HEK293 (cell line): ENCODE data around the gene AP2M1.

Experiments
- CTCF ChIP-seq: fragments of 450-650 bp; formaldehyde crosslinking; IDR thresholded peaks from 2 replicates; pipeline ENCODE4 v1.5.1; 2016; ENCODE audit warnings: missing biosample characterization, missing genetic modification characterization
- HOXD13 ChIP-seq: sonication (generic); formaldehyde crosslinking; IDR thresholded peaks from 2 replicates; pipeline ENCODE4 v1.8.0; 2022; ENCODE audit warnings: missing genetic modification reagents, borderline replicate concordance
- KLF7 ChIP-seq: fragments of 450-650 bp; formaldehyde crosslinking; IDR thresholded peaks from 2 replicates; pipeline ENCODE4 v1.5.1; 2016; ENCODE audit warnings: missing biosample characterization, missing genetic modification characterization, borderline replicate concordance
- RBAK ChIP-seq: fragments of 450-650 bp; formaldehyde crosslinking; IDR thresholded peaks from 2 replicates; pipeline ENCODE4 v1.5.1; 2016; ENCODE audit warnings: missing biosample characterization, missing genetic modification characterization
- TRIM28 ChIP-seq: IDR thresholded peaks from 2 replicates; pipeline ENCODE4 v1.6.1; 2011; ENCODE audit warnings: low read length, control low read depth, borderline replicate concordance
- ZBTB26 ChIP-seq: fragments of 450-650 bp; formaldehyde crosslinking; optimal IDR thresholded peaks from 2 replicates; pipeline ENCODE3; 2016; ENCODE audit warnings: missing biosample characterization, mild to moderate bottlenecking, missing genetic modification characterization
- ZNF140 ChIP-seq: fragments of 450-650 bp; formaldehyde crosslinking; IDR thresholded peaks from 2 replicates; pipeline ENCODE4 v1.5.1; 2016; ENCODE audit warnings: missing biosample characterization, missing genetic modification characterization
- ZNF335 ChIP-seq: fragments of 450-650 bp; formaldehyde crosslinking; conservative IDR thresholded peaks from 2 replicates; pipeline ENCODE4 v1.5.1; 2016; ENCODE audit warnings: missing biosample characterization, missing genetic modification characterization
- TF ChIP-seq, protein P1 (sequence below): fragments of 450-650 bp; formaldehyde crosslinking; IDR thresholded peaks from 2 replicates; pipeline ENCODE4 v1.5.1; 2016; ENCODE audit warnings: missing biosample characterization, missing genetic modification characterization

GRCh38 chr3:184228376-184229137 is 53.9 kb downstream of the AP2M1 start:
- TF ChIP-seq CTCF (no peak), ZBTB26 (tag by site-specific recombination) (no peak), HOXD13 (CRISPR knock-in tag) (no peak), RBAK (tag by site-specific recombination) (no peak), ZNF335 (tag by site-specific recombination) (no peak), ZNF140 (tag by site-specific recombination) (no peak), KLF7 (no peak), TRIM28 (no peak)
- TF ChIP-seq, protein P1, sequence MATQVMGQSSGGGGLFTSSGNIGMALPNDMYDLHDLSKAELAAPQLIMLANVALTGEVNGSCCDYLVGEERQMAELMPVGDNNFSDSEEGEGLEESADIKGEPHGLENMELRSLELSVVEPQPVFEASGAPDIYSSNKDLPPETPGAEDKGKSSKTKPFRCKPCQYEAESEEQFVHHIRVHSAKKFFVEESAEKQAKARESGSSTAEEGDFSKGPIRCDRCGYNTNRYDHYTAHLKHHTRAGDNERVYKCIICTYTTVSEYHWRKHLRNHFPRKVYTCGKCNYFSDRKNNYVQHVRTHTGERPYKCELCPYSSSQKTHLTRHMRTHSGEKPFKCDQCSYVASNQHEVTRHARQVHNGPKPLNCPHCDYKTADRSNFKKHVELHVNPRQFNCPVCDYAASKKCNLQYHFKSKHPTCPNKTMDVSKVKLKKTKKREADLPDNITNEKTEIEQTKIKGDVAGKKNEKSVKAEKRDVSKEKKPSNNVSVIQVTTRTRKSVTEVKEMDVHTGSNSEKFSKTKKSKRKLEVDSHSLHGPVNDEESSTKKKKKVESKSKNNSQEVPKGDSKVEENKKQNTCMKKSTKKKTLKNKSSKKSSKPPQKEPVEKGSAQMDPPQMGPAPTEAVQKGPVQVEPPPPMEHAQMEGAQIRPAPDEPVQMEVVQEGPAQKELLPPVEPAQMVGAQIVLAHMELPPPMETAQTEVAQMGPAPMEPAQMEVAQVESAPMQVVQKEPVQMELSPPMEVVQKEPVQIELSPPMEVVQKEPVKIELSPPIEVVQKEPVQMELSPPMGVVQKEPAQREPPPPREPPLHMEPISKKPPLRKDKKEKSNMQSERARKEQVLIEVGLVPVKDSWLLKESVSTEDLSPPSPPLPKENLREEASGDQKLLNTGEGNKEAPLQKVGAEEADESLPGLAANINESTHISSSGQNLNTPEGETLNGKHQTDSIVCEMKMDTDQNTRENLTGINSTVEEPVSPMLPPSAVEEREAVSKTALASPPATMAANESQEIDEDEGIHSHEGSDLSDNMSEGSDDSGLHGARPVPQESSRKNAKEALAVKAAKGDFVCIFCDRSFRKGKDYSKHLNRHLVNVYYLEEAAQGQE (tag by site-specific recombination) = no peak
